ENCODE data around the gene RIMKLB.
"Not testable (repeated sequence)": the region's sequence is repeated elsewhere in the genome, so short reads cannot be mapped to it uniquely, and the experiment has no call there.

Gene RIMKLB

GRCh38 chr12:8779281-8779680 lies 81.5 kb downstream of the RIMKLB start:
- no peak for DNase-seq

GRCh38 chr12:8779862-8780261 lies 82.1 kb downstream of the RIMKLB start:
- no peak for DNase-seq

GRCh38 chr12:8780389-8780788 lies 82.6 kb downstream of the RIMKLB start:
- DNase-seq = no peak

GRCh38 chr12:8781381-8782127 lies 83.8 kb downstream of the RIMKLB start:
- DNase-seq = no peak

- no peak for DNase-seq
Observed at GRCh38 chr12:8784290-8784888, 86.6 kb downstream of the RIMKLB start.

GRCh38 chr12:8785499-8785898 lies 87.7 kb downstream of the RIMKLB start:
- DNase-seq = no peak

GRCh38 chr12:8787206-8787605 lies 89.4 kb downstream of the RIMKLB start:
- not testable (repeated sequence) for DNase-seq

- DNase-seq = not testable (repeated sequence)
Observed at GRCh38 chr12:8788706-8789105, 90.9 kb downstream of the RIMKLB start.

GRCh38 chr12:8789341-8790013 lies 91.7 kb downstream of the RIMKLB start:
- DNase-seq = not testable (repeated sequence)

GRCh38 chr12:8793226-8793625 lies 95.4 kb downstream of the RIMKLB start:
- not testable (repeated sequence) for DNase-seq

GRCh38 chr12:8794611-8795010 lies 96.8 kb downstream of the RIMKLB start:
- not testable (repeated sequence) for DNase-seq

GRCh38 chr12:8796831-8797626 lies 99.2 kb downstream of the RIMKLB start:
- DNase-seq = no peak

- DNase-seq = not testable (repeated sequence)
Observed at GRCh38 chr12:8801213-8801612, 103.4 kb downstream of the RIMKLB start.

GRCh38 chr12:8804833-8805232 lies 107.0 kb downstream of the RIMKLB start:
- DNase-seq = not testable (repeated sequence)

- not testable (repeated sequence) for DNase-seq
Observed at GRCh38 chr12:8805487-8805886, 107.7 kb downstream of the RIMKLB start.

- not testable (repeated sequence) for DNase-seq
Observed at GRCh38 chr12:8807084-8807483, 109.3 kb downstream of the RIMKLB start.

- not testable (repeated sequence) for DNase-seq
Observed at GRCh38 chr12:8810112-8810511, 112.3 kb downstream of the RIMKLB start.

- no peak for DNase-seq
Observed at GRCh38 chr12:8813572-8814357, 116.0 kb downstream of the RIMKLB start.

- DNase-seq = no peak
Observed at GRCh38 chr12:8816448-8817050, 118.8 kb downstream of the RIMKLB start.

GRCh38 chr12:8817856-8818255 lies 120.1 kb downstream of the RIMKLB start:
- DNase-seq = no peak

GRCh38 chr12:8818526-8818925 lies 120.7 kb downstream of the RIMKLB start:
- DNase-seq = no peak

GRCh38 chr12:8819666-8819980 lies 121.8 kb downstream of the RIMKLB start:
- DNase-seq = no peak
